Activated naive CD8-positive, alpha-beta T cell treated with anti-CD3 and anti-CD28 coated beads, Interleukin-2, amount 50 U/mL, for 24 hours (primary cell): ENCODE measurements around the gene GULP1.

Experiments
- ATAC-seq: fragments of 150-1000 bp; cut with Tn5 transposase; one replicate; pipeline ENCODE4 v1.10.0; 2021
- DNase-seq: peaks from one replicate; pipeline ENCODE4 v3.0.0; 2021
- H3K27ac Mint-ChIP-seq: one replicate; pipeline ENCODE4 v1.8.0; 2021; ENCODE audit warnings: mild to moderate bottlenecking, mixed read lengths
- H3K27me3 Mint-ChIP-seq: one replicate; pipeline ENCODE4 v1.8.0; 2021; ENCODE audit warnings: mixed read lengths
- H3K36me3 Mint-ChIP-seq: one replicate; pipeline ENCODE4 v1.8.0; 2021; ENCODE audit warnings: low read depth, mixed read lengths
- H3K4me1 Mint-ChIP-seq: one replicate; pipeline ENCODE4 v1.8.0; 2021; ENCODE audit warnings: mixed read lengths
- H3K4me3 Mint-ChIP-seq: one replicate; pipeline ENCODE4 v1.8.0; 2021; ENCODE audit warnings: mild to moderate bottlenecking, moderate library complexity, mixed read lengths
- H3K9me3 Mint-ChIP-seq: one replicate; pipeline ENCODE4 v1.8.0; 2021; ENCODE audit warnings: mixed read lengths

The GULP1 gene

DNA sequence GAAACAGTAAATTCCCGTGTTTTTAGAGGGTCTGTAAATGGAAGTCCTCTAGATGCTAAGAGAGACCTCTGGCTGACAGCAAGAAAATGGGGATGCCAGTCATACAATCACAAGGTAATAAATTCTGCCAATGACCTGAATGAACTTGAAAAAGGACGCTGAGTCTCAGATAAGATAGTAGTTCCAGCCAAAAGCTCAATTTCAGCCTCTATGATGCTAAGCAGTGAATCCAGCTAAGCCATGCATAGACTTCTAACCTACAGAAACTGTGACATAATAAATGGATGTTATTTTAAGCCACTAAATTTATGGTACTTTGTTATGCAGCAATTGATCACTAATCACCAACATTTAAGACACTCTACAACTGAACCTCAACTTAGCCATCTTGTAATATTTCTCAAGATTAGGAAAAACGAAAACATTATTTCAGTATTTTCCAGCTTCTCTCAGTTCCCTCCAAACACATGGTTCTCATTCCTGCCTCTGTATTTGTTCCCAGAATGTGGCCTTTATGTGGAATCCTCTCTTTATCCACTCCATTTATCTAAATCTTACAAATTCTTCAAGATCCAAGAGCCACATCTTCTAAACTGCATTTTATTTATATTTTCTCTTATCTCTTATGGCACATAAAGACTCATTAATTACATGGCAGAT lies 331.1 kb downstream of the GULP1 start:
- Mint-ChIP-seq H3K4me3 (no peak overlapping the region), H3K36me3 (no peaks in the 10 kb centered on the region), H3K9me3 (peaks cover 10% of the 10 kb centered on the region), H3K27me3 (no peaks in the 10 kb centered on the region), H3K27ac (no peak overlapping the region), H3K4me1 (no peaks in the 10 kb centered on the region)
- no peak for ATAC-seq
- DNase-seq: no peak

DNA sequence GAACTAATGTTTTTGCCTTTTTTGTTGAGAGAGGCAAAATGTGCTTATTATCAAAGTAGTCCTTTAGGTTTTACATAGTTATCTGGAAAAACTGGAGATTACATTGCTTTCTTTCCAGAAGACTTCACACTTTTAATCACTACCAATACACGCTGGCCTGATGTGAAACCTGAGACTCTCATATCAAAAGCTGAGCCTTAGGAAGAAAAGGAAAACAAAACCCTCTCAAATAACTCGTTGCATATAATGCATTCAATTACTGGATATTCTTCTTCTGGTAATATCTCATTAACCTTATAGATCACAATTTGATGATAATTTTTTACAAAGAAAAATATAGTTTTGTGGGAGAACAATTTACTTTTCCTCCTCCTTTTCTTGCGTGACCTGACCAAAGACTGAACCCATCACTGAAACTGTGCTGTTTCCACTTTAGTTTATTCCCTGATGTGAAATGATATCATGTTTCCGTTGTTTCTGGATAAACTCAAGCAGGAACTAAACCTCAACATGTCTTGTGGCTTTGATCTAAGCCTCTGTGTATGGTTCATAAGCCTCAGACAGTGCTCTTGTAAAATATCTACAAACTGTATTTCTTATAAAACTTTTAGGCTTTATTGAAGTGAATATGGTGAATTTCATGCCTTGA lies 332.4 kb downstream of the GULP1 start:
- H3K4me1 Mint-ChIP-seq: no peaks in the 10 kb centered on the region
- H3K9me3 Mint-ChIP-seq: peaks cover 5% of the 10 kb centered on the region
- H3K27ac Mint-ChIP-seq: no peak overlapping the region
- DNase-seq (no peak), ATAC-seq (no peak)
- no peaks in the 10 kb centered on the region for H3K27me3 Mint-ChIP-seq
- H3K36me3 Mint-ChIP-seq: no peaks in the 10 kb centered on the region
- H3K4me3 Mint-ChIP-seq: no peak overlapping the region

DNA sequence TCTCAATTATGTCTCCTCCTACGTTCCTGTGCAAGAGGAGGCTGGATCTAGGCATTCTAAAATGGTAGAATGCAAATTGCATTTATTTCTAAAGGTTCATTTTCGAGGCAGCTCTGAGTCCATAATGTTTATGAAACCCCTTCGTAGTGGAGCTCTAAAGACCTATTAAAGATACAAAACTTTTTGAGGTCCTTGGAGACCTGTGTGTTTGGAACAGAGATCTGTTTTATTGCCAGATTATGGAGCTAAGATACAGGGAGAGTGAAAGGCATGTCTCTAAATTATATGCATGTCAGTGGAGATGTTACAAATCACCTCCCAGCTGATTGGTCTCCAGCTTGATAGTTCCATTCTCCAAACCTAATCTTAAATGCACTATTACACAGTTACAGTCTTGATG lies 335.8 kb downstream of the GULP1 start:
- no peak for DNase-seq
- Mint-ChIP-seq H3K9me3 (no peaks in the 10 kb centered on the region), H3K4me3 (no peak overlapping the region), H3K27me3 (no peaks in the 10 kb centered on the region), H3K27ac (no peak overlapping the region), H3K36me3 (no peaks in the 10 kb centered on the region), H3K4me1 (no peaks in the 10 kb centered on the region)
- ATAC-seq: no peak

DNA sequence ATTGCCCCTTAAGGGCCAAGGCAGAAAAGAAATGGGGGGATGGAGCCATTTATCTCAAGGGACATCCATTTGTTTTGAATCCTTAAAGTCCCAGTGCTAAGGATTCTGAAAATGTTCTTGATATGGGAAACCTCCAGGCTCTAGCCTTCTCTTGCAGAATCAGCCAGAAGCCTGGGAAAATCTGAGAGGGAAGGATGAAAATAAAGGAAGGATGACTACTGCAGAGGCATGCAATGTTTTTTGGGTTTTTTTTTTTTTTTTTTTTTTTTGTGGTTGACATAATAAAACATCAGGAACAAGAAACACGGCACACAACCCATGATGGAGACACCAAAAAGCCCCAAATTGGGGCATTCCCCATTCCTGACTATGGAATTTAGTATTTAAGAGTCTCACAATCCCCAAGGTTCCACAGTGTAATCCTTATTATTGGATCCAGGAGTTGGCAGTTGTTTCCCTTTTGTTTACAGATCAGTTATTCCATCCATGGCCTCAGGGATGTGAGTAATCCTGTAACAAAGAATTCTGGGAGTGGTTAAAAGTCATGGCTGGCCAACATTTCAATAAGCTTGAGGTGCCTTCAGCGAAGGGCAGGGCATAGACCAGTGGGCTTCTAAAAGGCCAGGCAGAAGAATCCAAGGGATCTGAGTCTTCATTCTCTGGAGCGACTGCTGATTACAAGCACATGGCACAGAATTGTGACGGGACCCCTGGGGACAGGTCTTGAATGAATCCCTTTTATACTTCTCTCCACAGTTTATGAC lies 337.5 kb downstream of the GULP1 start:
- Mint-ChIP-seq H3K4me3 (no peak overlapping the region), H3K27me3 (no peaks in the 10 kb centered on the region), H3K4me1 (no peaks in the 10 kb centered on the region), H3K9me3 (no peaks in the 10 kb centered on the region), H3K27ac (no peak overlapping the region), H3K36me3 (no peaks in the 10 kb centered on the region)
- ATAC-seq (no peak), DNase-seq (no peak)

DNA sequence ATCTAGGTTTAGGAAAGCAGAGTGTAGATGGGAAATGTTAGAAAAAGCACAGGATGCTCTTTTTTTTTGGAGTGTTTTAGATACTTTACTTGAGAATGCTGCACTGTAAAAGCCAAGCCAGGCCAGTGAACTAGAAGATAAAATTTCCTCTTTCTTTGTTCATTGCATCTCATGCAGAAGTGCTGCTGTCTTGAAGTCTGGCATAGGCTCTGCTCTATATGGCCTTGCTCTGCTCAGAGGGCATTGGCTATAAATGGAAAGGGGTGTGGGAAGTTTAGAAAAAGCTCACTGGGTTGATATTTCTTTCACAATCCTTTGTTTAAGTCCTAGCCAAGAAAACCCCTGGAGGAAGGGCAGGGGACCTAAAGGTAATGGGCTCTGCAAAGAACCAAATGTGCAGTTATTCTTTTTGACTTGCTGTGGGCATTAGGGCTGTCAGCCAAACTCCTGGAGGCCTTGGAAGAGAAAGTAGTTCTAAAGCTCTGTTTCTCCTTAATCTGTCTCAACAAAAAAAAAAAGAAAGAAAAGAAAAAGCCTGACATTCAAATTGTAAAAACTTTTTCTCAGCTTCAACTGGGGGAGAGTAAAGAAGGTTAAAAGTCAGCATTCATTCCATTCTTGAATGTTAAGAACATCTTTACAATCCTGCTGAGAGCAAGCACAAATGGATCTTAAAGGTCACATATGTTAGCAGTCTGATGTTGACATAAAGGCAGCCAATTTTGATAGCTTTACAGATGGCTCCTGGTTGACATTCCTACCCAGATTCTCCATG lies 338.3 kb downstream of the GULP1 start:
- no peak overlapping the region for H3K27ac Mint-ChIP-seq
- ATAC-seq: no peak

DNA sequence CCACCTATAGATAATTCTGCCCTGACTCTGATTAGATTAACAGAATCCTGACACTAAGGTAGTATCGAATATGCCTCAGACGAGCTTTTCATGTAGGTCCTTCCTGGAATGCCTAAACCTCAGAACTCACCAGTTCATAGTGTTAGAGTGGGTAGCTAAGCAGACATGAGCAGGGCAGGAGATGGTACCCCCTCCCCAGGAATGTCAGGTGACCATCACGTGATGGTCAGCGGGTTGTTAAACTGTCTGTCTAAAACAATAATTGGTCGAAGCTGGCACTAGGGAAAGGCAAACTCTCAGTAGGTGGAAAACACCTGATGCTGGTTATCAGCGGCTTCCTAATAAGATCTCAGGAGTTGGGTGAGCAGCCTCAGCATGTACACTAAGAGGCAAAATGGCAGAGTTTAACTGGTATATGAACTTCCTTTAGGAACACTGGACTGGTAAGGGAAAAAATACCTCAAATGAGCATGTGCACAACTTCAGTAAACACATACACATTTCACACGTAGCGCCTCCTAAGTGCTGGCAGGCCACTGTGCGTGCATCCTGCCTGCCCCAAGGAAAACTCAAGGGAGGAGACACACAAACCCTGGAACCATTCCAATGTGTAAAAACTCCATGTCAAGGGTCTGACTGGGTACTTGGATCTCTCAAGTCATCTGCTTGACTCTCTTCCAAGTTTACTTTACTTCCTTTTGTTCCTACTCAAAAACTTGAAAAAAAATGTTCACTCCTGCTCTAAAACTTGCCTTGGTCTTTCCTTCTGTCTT lies 339.5 kb downstream of the GULP1 start:
- H3K4me1 Mint-ChIP-seq: no peaks in the 10 kb centered on the region
- no peak overlapping the region for H3K4me3 Mint-ChIP-seq
- H3K36me3 Mint-ChIP-seq: no peaks in the 10 kb centered on the region
- no peaks in the 10 kb centered on the region for H3K27me3 Mint-ChIP-seq
- DNase-seq (no peak), ATAC-seq (no peak)
- no peaks in the 10 kb centered on the region for H3K9me3 Mint-ChIP-seq
- no peak overlapping the region for H3K27ac Mint-ChIP-seq

More for the DNA sequence above, 338.3 kb downstream of the GULP1 start:
- DNase-seq: no peak
- no peaks in the 10 kb centered on the region for H3K9me3 Mint-ChIP-seq
- H3K4me3 Mint-ChIP-seq: no peak overlapping the region
- no peaks in the 10 kb centered on the region for H3K27me3 Mint-ChIP-seq
- no peaks in the 10 kb centered on the region for H3K4me1 Mint-ChIP-seq
- no peaks in the 10 kb centered on the region for H3K36me3 Mint-ChIP-seq

DNA sequence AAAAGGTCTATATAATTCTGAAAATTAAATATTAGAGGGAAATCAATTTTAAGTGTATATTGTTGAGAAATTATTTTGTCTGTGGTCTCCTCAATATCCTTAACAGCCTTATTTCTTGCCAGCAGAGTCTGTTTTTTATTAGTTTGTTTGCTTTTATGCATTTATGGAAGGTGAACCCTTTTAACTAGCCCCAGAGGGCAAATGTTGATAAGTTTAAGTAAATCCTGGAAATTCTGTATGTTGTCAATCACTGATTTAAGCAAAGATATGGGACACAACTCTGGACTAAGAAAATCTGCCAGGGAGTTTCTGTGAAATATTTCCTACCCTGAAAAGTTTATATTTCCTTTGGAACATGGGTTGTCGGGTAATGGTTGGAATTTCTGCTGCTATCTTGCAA lies 343.0 kb downstream of the GULP1 start:
- ATAC-seq (no peak), DNase-seq (no peak)
- no peaks in the 10 kb centered on the region for H3K9me3 Mint-ChIP-seq
- H3K4me1 Mint-ChIP-seq: no peaks in the 10 kb centered on the region
- no peaks in the 10 kb centered on the region for H3K36me3 Mint-ChIP-seq
- H3K4me3 Mint-ChIP-seq: no peak overlapping the region
- H3K27me3 Mint-ChIP-seq: no peaks in the 10 kb centered on the region
- no peak overlapping the region for H3K27ac Mint-ChIP-seq
